Activated CD4-positive, alpha-beta T cell treated with anti-CD3 and anti-CD28 coated beads, Interleukin-10, Interleukin-2, amounts not matched to agents 100 ng/mL and 50 ng/mL, durations not matched to agents 16 hours and 8 hours (primary cell): ENCODE data around the gene NTRK1.

Experiments used
- DNase-seq: peaks from one replicate; pipeline ENCODE4 v3.0.0-alpha.2; 2020

The NTRK1 gene

GRCh38 chr1:156883919-156884318 lies 23.3 kb downstream of the NTRK1 start:
- no peak for DNase-seq

- no peak for DNase-seq
Observed at GRCh38 chr1:156884560-156885184, 24.0 kb downstream of the NTRK1 start.

GRCh38 chr1:156885314-156885713 lies 24.6 kb downstream of the NTRK1 start:
- DNase-seq, result no peak

GRCh38 chr1:156885880-156886355 lies 25.3 kb downstream of the NTRK1 start:
- no peak for DNase-seq

GRCh38 chr1:156886583-156887281 lies 26.1 kb downstream of the NTRK1 start:
- no peak for DNase-seq

GRCh38 chr1:156887317-156887716 lies 26.7 kb downstream of the NTRK1 start:
- DNase-seq, result no peak

- no peak for DNase-seq
Observed at GRCh38 chr1:156887734-156888133, 27.1 kb downstream of the NTRK1 start.

GRCh38 chr1:156889802-156890580 lies 29.3 kb downstream of the NTRK1 start:
- DNase-seq, result peak; percentile 60

- DNase-seq, result peak; percentile 90
Observed at GRCh38 chr1:156892190-156893047, 31.8 kb downstream of the NTRK1 start.

- DNase-seq, result no peak
Observed at GRCh38 chr1:156893048-156893953, 32.6 kb downstream of the NTRK1 start, which contains the start of gene PEAR1. Gene PEAR1, plus strand, starts transcription at chr1:156893718. Its CDS starts 10,209 bp downstream, at chr1:156903927.

- DNase-seq, result no peak
Observed at GRCh38 chr1:156894001-156894400, 33.3 kb downstream of the NTRK1 start.

- DNase-seq, result no peak
Observed at GRCh38 chr1:156894711-156895454, 34.2 kb downstream of the NTRK1 start.

- no peak for DNase-seq
Observed at GRCh38 chr1:156895455-156895812, 34.8 kb downstream of the NTRK1 start.

GRCh38 chr1:156895927-156896326 lies 35.3 kb downstream of the NTRK1 start:
- no peak for DNase-seq

- DNase-seq, result no peak
Observed at GRCh38 chr1:156896490-156897033, 35.9 kb downstream of the NTRK1 start.

GRCh38 chr1:156897078-156897825 lies 36.6 kb downstream of the NTRK1 start:
- no peak for DNase-seq

GRCh38 chr1:156898161-156898566 lies 37.5 kb downstream of the NTRK1 start:
- no peak for DNase-seq

- no peak for DNase-seq
Observed at GRCh38 chr1:156898971-156899664, 38.5 kb downstream of the NTRK1 start.
